GM19452 (cell line): Measurements from ENCODE around the gene TGFBR3.
A peak's percentile ranks its signal among the peaks of the same experiment; 100 is the strongest.

Experiments
- ATAC-seq: cut with Tn5 transposase; IDR thresholded peaks from one replicate; pipeline ENCODE4 v1.9.1; 2021; ENCODE audit not compliant: unreplicated experiment

The TGFBR3 gene

GRCh38 chr1:91764471-91765115 is 121.4 kb downstream of the TGFBR3 start:
- no peak for ATAC-seq

- ATAC-seq = no peak
Measured at GRCh38 chr1:91763252-91763651, 122.7 kb downstream of the TGFBR3 start.

- ATAC-seq = no peak
Measured at GRCh38 chr1:91761295-91761721, 124.6 kb downstream of the TGFBR3 start.

GRCh38 chr1:91760512-91760911 is 125.4 kb downstream of the TGFBR3 start:
- no peak for ATAC-seq

- no peak for ATAC-seq
Measured at GRCh38 chr1:91759076-91759475, 126.9 kb downstream of the TGFBR3 start.

- no peak for ATAC-seq
Measured at GRCh38 chr1:91757763-91758460, 128.0 kb downstream of the TGFBR3 start.

GRCh38 chr1:91755702-91756287 is 130.2 kb downstream of the TGFBR3 start:
- ATAC-seq = no peak

- no peak for ATAC-seq
Measured at GRCh38 chr1:91754816-91755580, 131.0 kb downstream of the TGFBR3 start.

GRCh38 chr1:91754348-91754747 is 131.6 kb downstream of the TGFBR3 start:
- ATAC-seq = peak; percentile 68

GRCh38 chr1:91753878-91754277 is 132.1 kb downstream of the TGFBR3 start:
- peak; percentile 32 for ATAC-seq

GRCh38 chr1:91752324-91752723 is 133.6 kb downstream of the TGFBR3 start:
- ATAC-seq = peak; percentile 61

GRCh38 chr1:91751275-91751674 is 134.7 kb downstream of the TGFBR3 start:
- ATAC-seq = no peak

- ATAC-seq = no peak
Measured at GRCh38 chr1:91750398-91750996, 135.5 kb downstream of the TGFBR3 start.

GRCh38 chr1:91749788-91750231 is 136.1 kb downstream of the TGFBR3 start:
- ATAC-seq = no peak

- ATAC-seq = no peak
Measured at GRCh38 chr1:91747666-91748065, 138.3 kb downstream of the TGFBR3 start.

GRCh38 chr1:91746728-91747338 is 139.1 kb downstream of the TGFBR3 start:
- ATAC-seq = no peak

GRCh38 chr1:91745640-91746373 is 140.1 kb downstream of the TGFBR3 start:
- no peak for ATAC-seq

- ATAC-seq = no peak
Measured at GRCh38 chr1:91744953-91745639, 140.9 kb downstream of the TGFBR3 start.

GRCh38 chr1:91742848-91743292 is 143.1 kb downstream of the TGFBR3 start:
- ATAC-seq = no peak
